ENCODE measurements around the gene UBXN2A.

Gene UBXN2A

GRCh38 chr2:24047703-24048033 is 107.4 kb downstream of the UBXN2A start:
- no peak for DNase-seq

- DNase-seq: peak; percentile 4
Observed at GRCh38 chr2:24048769-24049484, 108.7 kb downstream of the UBXN2A start.

- peak; percentile 55 for DNase-seq
Observed at GRCh38 chr2:24049485-24050021, 109.3 kb downstream of the UBXN2A start, which contains the start of gene FKBP1B. FKBP1B (plus strand) TSS chr2:24049741; CDS start chr2:24049850, 109 bp downstream.

- peak; percentile 10 for DNase-seq
Observed at GRCh38 chr2:24050041-24050979, 110.0 kb downstream of the UBXN2A start.

- no peak for DNase-seq
Observed at GRCh38 chr2:24051833-24052232, 111.6 kb downstream of the UBXN2A start.

GRCh38 chr2:24052951-24053350 is 112.7 kb downstream of the UBXN2A start:
- no peak for DNase-seq
